HepG2 (cell line): ENCODE data around the gene COMMD1. TPM values are rescaled to one million over a fixed set of nuclear protein-coding genes. Genes with fewer than 3 reads are reported as not detected.

ENCODE experiments used
- CREM ChIP-seq, 2 experiments: sonication (generic) in 1 of 2; formaldehyde crosslinking in 1 of 2; IDR thresholded peaks; 2 replicates each; pipeline versions ENCODE4 v1.4.0 to v1.6.1; 2016 to 2020; ENCODE audit warnings: antibody characterized with exemption in 1 of 2, mild to moderate bottlenecking in 1 of 2, missing genetic modification reagents in 1 of 2
- ELK4 ChIP-seq: sonication (generic); formaldehyde crosslinking; IDR thresholded peaks from 2 replicates; pipeline ENCODE4 v1.9.0; 2021; ENCODE audit warnings: missing genetic modification reagents, borderline replicate concordance
- HHEX ChIP-seq: IDR thresholded peaks from 2 replicates; pipeline ENCODE4 v1.6.1; 2016; ENCODE audit warnings: control low read depth
- HNF4A ChIP-seq: sonication (generic); formaldehyde crosslinking; IDR thresholded peaks from 2 replicates; pipeline ENCODE4 v1.4.0; 2020; ENCODE audit warnings: missing genetic modification reagents
- JUND ChIP-seq: sonication (generic); formaldehyde crosslinking; IDR thresholded peaks from 2 replicates; pipeline ENCODE4 v1.8.0; 2022; ENCODE audit warnings: mild to moderate bottlenecking, missing genetic modification reagents
- MAX ChIP-seq: IDR thresholded peaks from 2 replicates; pipeline ENCODE4 v1.6.1; 2012; ENCODE audit warnings: inconsistent platforms
- MED1 ChIP-seq: sonication (generic); formaldehyde crosslinking; IDR thresholded peaks from 2 replicates; pipeline ENCODE4 v1.4.0; 2020; ENCODE audit warnings: missing genetic modification reagents
- REPIN1 ChIP-seq: sonication (generic); formaldehyde crosslinking; IDR thresholded peaks from 2 replicates; pipeline ENCODE4 v1.8.0; 2022; ENCODE audit warnings: missing genetic modification reagents, low read depth, mild to moderate bottlenecking, borderline replicate concordance
- RXRA ChIP-seq: sonication (generic); formaldehyde crosslinking; IDR thresholded peaks from 2 replicates; pipeline ENCODE4 v1.5.1; 2020; ENCODE audit warnings: missing genetic modification reagents
- TARDBP ChIP-seq: sonication (generic); formaldehyde crosslinking; IDR thresholded peaks from 2 replicates; pipeline ENCODE4 v1.8.0; 2022; ENCODE audit warnings: mild to moderate bottlenecking, missing genetic modification reagents
- TFE3 ChIP-seq: IDR thresholded peaks from 2 replicates; pipeline ENCODE4 v1.6.1; 2016
- TOE1 ChIP-seq: sonication (generic); formaldehyde crosslinking; IDR thresholded peaks from 2 replicates; pipeline ENCODE4 v1.4.0; 2020; ENCODE audit warnings: mild to moderate bottlenecking, missing genetic modification reagents
- TSC22D2 ChIP-seq: sonication (generic); formaldehyde crosslinking; IDR thresholded peaks from 2 replicates; pipeline ENCODE4 v1.5.1; 2020; ENCODE audit warnings: missing genetic modification reagents, mild to moderate bottlenecking, borderline replicate concordance
- ZBTB3 ChIP-seq: sonication (generic); formaldehyde crosslinking; IDR thresholded peaks from 2 replicates; pipeline ENCODE4 v1.4.0; 2020; ENCODE audit warnings: low read depth, mild to moderate bottlenecking, moderate library complexity, missing genetic modification reagents, borderline replicate concordance
- ZBTB8A ChIP-seq: sonication (generic); formaldehyde crosslinking; IDR thresholded peaks from 2 replicates; pipeline ENCODE4 v1.4.0; 2020; ENCODE audit warnings: mild to moderate bottlenecking, low read depth, missing genetic modification reagents, borderline replicate concordance
- ZFP82 ChIP-seq: sonication (generic); formaldehyde crosslinking; IDR thresholded peaks from 2 replicates; pipeline ENCODE4 v1.5.1; 2020; ENCODE audit warnings: mild to moderate bottlenecking, missing genetic modification reagents, borderline replicate concordance
- ZFX ChIP-seq: sonication (generic); formaldehyde crosslinking; IDR thresholded peaks from 2 replicates; pipeline ENCODE4 v1.4.0; 2020; ENCODE audit warnings: mild to moderate bottlenecking, low read depth, missing genetic modification reagents, moderate library complexity
- ZNF781 ChIP-seq: sonication (generic); formaldehyde crosslinking; IDR thresholded peaks from 2 replicates; pipeline ENCODE4 v1.5.1; 2020; ENCODE audit warnings: borderline replicate concordance, mild to moderate bottlenecking, missing genetic modification reagents; ENCODE audit errors: not compliant biosample characterization
- polyA plus RNA-seq, 8 experiments: library from polyadenylated mRNA; depleted of rRNA in 3 of 8; stranded (reverse) in 7 of 8; unstranded in 1 of 8; fragments of >200 nt; fragmentation: Illumina TruSeq in 4 of 8; extraction: Trizol in 4 of 8; gene quantifications; 2 replicates each; pipeline versions ENCODE4 v1.2.1 to v1.2.3, GENCODE V29; 2011 to 2016; ENCODE audit warnings: low read depth in 4 of 8, missing spikeins in 1 of 8, mixed read lengths in 1 of 8; ENCODE audit not compliant: insufficient read depth in 1 of 8
- total RNA-seq, 5 experiments: library from RNA; depleted of rRNA; stranded (reverse); fragments of >200 nt; fragmentation: Illumina TruSeq; extraction: Trizol; gene quantifications; 2 replicates each; pipeline ENCODE4 v1.2.3, GENCODE V29; 2016; ENCODE audit warnings: low read depth in 1 of 5
- TF ChIP-seq, protein P1 (sequence below): sonication (generic); formaldehyde crosslinking; conservative IDR thresholded peaks from 2 replicates; pipeline ENCODE4 v1.8.0; 2022; ENCODE audit warnings: low read depth, missing genetic modification reagents
- TF ChIP-seq, protein P2 (sequence below): sonication (generic); formaldehyde crosslinking; IDR thresholded peaks from 2 replicates; pipeline ENCODE4 v1.4.0; 2020; ENCODE audit warnings: missing genetic modification reagents
- TF ChIP-seq, protein P3 (sequence below): sonication (generic); formaldehyde crosslinking; IDR thresholded peaks from 2 replicates; pipeline ENCODE4 v1.5.1; 2020; ENCODE audit warnings: mild to moderate bottlenecking, missing genetic modification reagents, moderate library complexity

The COMMD1 gene
- total and polyA plus RNA-seq, 2 of the 13 experiments (the other 11 are each of a cell fraction or from before 2014, with no cell fraction given): 25.7 to 105 TPM

- TF ChIP-seq, protein P1, sequence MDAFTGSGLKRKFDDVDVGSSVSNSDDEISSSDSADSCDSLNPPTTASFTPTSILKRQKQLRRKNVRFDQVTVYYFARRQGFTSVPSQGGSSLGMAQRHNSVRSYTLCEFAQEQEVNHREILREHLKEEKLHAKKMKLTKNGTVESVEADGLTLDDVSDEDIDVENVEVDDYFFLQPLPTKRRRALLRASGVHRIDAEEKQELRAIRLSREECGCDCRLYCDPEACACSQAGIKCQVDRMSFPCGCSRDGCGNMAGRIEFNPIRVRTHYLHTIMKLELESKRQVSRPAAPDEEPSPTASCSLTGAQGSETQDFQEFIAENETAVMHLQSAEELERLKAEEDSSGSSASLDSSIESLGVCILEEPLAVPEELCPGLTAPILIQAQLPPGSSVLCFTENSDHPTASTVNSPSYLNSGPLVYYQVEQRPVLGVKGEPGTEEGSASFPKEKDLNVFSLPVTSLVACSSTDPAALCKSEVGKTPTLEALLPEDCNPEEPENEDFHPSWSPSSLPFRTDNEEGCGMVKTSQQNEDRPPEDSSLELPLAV: no peak
- TF ChIP-seq, protein P2, sequence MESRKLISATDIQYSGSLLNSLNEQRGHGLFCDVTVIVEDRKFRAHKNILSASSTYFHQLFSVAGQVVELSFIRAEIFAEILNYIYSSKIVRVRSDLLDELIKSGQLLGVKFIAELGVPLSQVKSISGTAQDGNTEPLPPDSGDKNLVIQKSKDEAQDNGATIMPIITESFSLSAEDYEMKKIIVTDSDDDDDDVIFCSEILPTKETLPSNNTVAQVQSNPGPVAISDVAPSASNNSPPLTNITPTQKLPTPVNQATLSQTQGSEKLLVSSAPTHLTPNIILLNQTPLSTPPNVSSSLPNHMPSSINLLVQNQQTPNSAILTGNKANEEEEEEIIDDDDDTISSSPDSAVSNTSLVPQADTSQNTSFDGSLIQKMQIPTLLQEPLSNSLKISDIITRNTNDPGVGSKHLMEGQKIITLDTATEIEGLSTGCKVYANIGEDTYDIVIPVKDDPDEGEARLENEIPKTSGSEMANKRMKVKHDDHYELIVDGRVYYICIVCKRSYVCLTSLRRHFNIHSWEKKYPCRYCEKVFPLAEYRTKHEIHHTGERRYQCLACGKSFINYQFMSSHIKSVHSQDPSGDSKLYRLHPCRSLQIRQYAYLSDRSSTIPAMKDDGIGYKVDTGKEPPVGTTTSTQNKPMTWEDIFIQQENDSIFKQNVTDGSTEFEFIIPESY: no peak
- TF ChIP-seq, protein P3, sequence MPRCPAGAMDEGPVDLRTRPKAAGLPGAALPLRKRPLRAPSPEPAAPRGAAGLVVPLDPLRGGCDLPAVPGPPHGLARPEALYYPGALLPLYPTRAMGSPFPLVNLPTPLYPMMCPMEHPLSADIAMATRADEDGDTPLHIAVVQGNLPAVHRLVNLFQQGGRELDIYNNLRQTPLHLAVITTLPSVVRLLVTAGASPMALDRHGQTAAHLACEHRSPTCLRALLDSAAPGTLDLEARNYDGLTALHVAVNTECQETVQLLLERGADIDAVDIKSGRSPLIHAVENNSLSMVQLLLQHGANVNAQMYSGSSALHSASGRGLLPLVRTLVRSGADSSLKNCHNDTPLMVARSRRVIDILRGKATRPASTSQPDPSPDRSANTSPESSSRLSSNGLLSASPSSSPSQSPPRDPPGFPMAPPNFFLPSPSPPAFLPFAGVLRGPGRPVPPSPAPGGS (CRISPR knock-in tag): peak; percentile 92
- no peak for TF ChIP-seq ELK4 (CRISPR knock-in tag)
- peak; percentile 73 for TF ChIP-seq TFE3 (CRISPR knock-in tag)
- no peak for TF ChIP-seq ZBTB8A (CRISPR knock-in tag)
- TF ChIP-seq ZNF781 (CRISPR knock-in tag): peak; percentile 81
- TF ChIP-seq ZBTB3 (CRISPR knock-in tag): no peak
- TF ChIP-seq TOE1 (CRISPR knock-in tag): 0 out of 2 replicates have a peak, but pooled peaks have one; percentile 75
- TF ChIP-seq HHEX (CRISPR knock-in tag): peak; percentile 18; the same call in 1 of the 2 replicates
- TF ChIP-seq MAX: peak; percentile 92
- TF ChIP-seq ZFX (CRISPR knock-in tag): peak; percentile 80
- peak; percentile 96 for TF ChIP-seq TARDBP
- no peak for TF ChIP-seq CREM (IDR thresholded peaks at IDR 0.05)
- TF ChIP-seq CREM (CRISPR knock-in tag; IDR thresholded peaks at IDR 0.05): no peak
- TF ChIP-seq JUND: no peak
- no peak for TF ChIP-seq ZFP82 (CRISPR knock-in tag)
- peak; percentile 89; the same call in 1 of the 2 replicates for TF ChIP-seq TSC22D2
- TF ChIP-seq HNF4A (CRISPR knock-in tag): peak; percentile 51; the same call in 1 of the 2 replicates
- peak; percentile 69 for TF ChIP-seq MED1
- TF ChIP-seq RXRA (CRISPR knock-in tag): peak; percentile 89
- peak; percentile 98 for TF ChIP-seq REPIN1 (CRISPR knock-in tag)
Observed at GRCh38 chr2:61905372-61906185, at the start of gene COMMD1 (continued).
